Measurements from ENCODE around the gene FNDC11.

Gene FNDC11

DNA sequence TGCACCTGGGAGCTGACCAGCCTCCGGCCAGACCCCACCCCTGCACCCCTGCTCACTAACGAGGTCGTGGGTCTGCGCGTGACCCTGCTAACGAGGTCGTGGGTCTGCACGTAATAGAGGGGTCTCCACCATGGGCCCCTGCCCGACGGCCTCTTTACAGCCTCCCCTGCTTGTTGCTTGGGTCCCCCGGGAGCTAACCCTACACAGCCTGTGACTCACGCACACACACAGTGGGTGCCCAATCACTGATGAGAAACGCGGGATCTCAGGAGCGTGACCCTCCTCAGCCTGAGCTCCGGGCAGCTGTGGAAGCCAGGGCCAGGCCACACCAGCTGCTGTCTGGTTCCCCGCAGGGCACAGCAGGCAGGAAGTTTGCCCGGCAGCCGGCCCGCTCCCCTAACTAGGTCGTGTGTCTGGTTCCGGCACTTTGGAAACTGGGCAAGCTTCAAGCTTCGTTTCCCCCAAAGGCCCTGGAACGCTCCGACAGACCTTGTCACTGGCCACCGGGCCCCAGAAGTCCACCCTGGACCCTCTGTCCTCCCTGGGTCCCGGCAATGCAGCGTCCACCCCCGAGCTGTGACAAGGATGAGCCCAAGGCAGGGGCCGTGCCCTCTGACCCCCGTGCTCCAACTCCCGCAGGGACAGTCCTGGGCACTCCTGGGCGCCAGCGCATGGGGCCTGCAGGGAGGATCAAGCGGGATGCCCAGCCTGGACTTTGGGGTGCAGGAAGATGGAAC lies 17.6 kb upstream of the FNDC11 start:
- Histone ChIP-seq H4K5ac (ENCODE audit: low read length) (no peak overlapping the region), H3K27me3 (ENCODE audit: insufficient read depth, low read length, poor library complexity) (no peaks in the 10 kb centered on the region), H2BK15ac (replicated peaks; ENCODE audit: low read depth) (no peak overlapping the region), H3K4ac (ENCODE audit: low read depth, low read length) (no peak overlapping the region), H2BK5ac (ENCODE audit: low read length) (no peak overlapping the region), H3K18ac (ENCODE audit: low read length) (no peak overlapping the region), H3K79me2 (ENCODE audit: control insufficient read depth, insufficient read depth, low read length) (no peaks in the 10 kb centered on the region), H3K4me1 (ENCODE audit: control insufficient read depth, low read depth, low read length) (no peaks in the 10 kb centered on the region), H3K79me1 (ENCODE audit: low read length) (no peaks in the 10 kb centered on the region), H3K23ac (ENCODE audit: low read length) (no peak overlapping the region), H3K4me2 (ENCODE audit: low read length) (no peak overlapping the region), H3K4me3 (ENCODE audit: low read length) (no peak overlapping the region), H3K9ac (ENCODE audit: low read length) (no peak overlapping the region), H4K8ac (ENCODE audit: low read depth, low read length) (no peak overlapping the region), H2BK120ac (ENCODE audit: low read depth, low read length) (no peak overlapping the region), H2AK5ac (ENCODE audit: low read length) (no peak overlapping the region), H3K27ac (ENCODE audit: low read depth, low read length) (no peak overlapping the region), H3K36me3 (ENCODE audit: control insufficient read depth, insufficient read depth, low read length) (no peaks in the 10 kb centered on the region), H3K56ac (ENCODE audit: low read length) (no peak overlapping the region)
- WGBS (ENCODE audit: extremely low coverage, insufficient coverage, low lambda C conversion rate) = no CpG with 5 or more reads among the region's 35 CpGs
- DNase-seq = no peak

DNA sequence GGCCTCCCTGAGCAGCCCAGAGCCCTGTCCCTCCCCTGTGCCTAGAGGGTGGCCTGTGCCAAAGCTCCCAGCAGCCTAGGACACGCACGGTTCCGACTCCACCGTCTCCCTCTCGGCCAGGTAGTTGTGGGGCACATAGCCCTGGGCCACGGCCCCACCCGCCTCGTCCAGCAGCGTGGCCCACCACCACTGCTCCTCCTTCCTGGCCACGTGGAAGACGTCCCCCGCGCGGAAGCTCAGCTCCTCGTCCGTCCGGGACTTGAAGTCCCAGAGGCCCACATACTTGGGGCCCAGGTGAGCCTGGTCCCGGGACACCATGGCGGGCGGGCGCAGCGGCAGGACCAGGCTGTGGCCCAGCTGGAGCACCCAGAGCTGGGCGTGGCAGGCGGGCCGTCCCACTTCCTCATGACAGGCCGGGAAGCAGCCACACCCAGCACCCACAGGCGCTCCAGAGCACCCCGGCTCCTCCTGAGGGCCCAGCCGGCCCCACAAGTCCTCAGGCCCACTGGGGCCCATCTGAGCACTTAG lies 16.9 kb upstream of the FNDC11 start, which contains the start of gene PTK6:
TSS of gene PTK6 (minus strand) at position 380 of the 528 bp plus-strand sequence. CDS start at position 318, 62 bp downstream.
- H2BK15ac ChIP-seq (replicated peaks; ENCODE audit: low read depth) = no peak within 1 kb of the TSS
- H3K4me1 ChIP-seq (ENCODE audit: control insufficient read depth, low read depth, low read length) = no peaks in the 10 kb centered on the region
- no peak within 1 kb of the TSS for H4K8ac ChIP-seq (ENCODE audit: low read depth, low read length)
- H3K27ac ChIP-seq (ENCODE audit: low read depth, low read length) = no peak within 1 kb of the TSS
- no peak within 1 kb of the TSS for H2AK5ac ChIP-seq (ENCODE audit: low read length)
- peak within 1 kb of the TSS; percentile 83 for H3K56ac ChIP-seq (ENCODE audit: low read length)
- H3K23ac ChIP-seq (ENCODE audit: low read length) = no peak within 1 kb of the TSS
- no peaks in the 10 kb centered on the region for H3K36me3 ChIP-seq (ENCODE audit: control insufficient read depth, insufficient read depth, low read length)
- H3K79me1 ChIP-seq (ENCODE audit: low read length) = no peaks in the 10 kb centered on the region
- no peak within 1 kb of the TSS for H4K5ac ChIP-seq (ENCODE audit: low read length)
- H3K27me3 ChIP-seq (ENCODE audit: insufficient read depth, low read length, poor library complexity) = no peaks in the 10 kb centered on the region
- peak within 1 kb of the TSS; percentile 38 for H3K4me2 ChIP-seq (ENCODE audit: low read length)
- no peak within 1 kb of the TSS for H3K18ac ChIP-seq (ENCODE audit: low read length)
- H3K4me3 ChIP-seq (ENCODE audit: low read length) = no peak within 1 kb of the TSS
- no peak within 1 kb of the TSS for H2BK5ac ChIP-seq (ENCODE audit: low read length)
- no peak for DNase-seq
- WGBS (ENCODE audit: extremely low coverage, insufficient coverage, low lambda C conversion rate) = no CpG with 5 or more reads among the region's 29 CpGs
- no peak within 1 kb of the TSS for H3K4ac ChIP-seq (ENCODE audit: low read depth, low read length)
- peak within 1 kb of the TSS; percentile 71 for H3K9ac ChIP-seq (ENCODE audit: low read length)
- no peak within 1 kb of the TSS for H2BK120ac ChIP-seq (ENCODE audit: low read depth, low read length)
- no peaks in the 10 kb centered on the region for H3K79me2 ChIP-seq (ENCODE audit: control insufficient read depth, insufficient read depth, low read length)

GRCh38 chr20:63537525-63538203 lies 16.3 kb upstream of the FNDC11 start:
- no peak overlapping the region for H3K18ac ChIP-seq (ENCODE audit: low read length)

DNA sequence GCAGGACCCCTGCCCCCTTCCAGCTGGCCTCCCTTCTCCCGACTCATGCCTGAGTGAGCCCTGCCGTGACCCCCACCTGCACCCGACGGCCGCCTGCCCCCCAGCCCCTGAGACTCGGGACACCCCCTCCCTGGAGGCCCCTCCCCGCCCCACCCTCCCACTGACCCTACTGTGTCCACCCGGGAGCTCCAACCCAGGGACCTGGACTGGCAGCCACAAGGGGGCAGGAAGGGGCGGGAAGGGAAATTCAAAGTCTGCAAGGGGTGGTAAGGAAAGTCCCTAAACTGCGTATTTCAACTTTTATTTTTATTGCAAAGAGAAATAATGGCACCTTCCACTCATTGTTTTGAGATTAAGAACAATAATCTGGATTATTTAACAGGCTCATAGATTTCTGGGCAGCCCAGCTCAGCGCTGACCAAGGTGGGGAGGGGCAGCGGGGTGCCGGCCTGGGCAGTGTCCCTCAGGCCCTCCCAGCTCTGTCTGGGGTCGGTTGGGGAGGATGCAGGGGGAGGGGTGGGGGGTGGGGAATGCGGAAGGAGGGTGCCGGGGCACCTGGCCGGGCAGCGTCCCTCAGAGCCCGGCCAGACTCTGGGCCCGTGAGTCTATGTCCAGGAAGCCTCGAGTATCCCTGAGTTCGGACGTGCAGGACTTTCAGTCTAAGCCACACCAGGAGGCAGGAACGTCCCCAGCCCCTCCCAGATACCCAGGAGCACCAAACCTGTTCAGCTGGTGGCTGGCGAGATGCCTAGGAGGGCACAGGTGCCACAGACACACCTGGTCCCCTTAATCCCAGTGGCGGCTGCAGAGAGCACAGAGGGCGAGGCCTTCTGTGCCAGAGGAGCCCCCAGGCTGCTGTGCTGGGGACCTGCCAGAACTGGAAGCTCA lies 15.5 kb upstream of the FNDC11 start:
- H2BK15ac ChIP-seq (replicated peaks; ENCODE audit: low read depth) = no peak overlapping the region
- H3K27me3 ChIP-seq (ENCODE audit: insufficient read depth, low read length, poor library complexity) = no peaks in the 10 kb centered on the region
- H3K79me2 ChIP-seq (ENCODE audit: control insufficient read depth, insufficient read depth, low read length) = no peaks in the 10 kb centered on the region
- H3K18ac ChIP-seq (ENCODE audit: low read length) = no peak overlapping the region
- H3K36me3 ChIP-seq (ENCODE audit: control insufficient read depth, insufficient read depth, low read length) = no peaks in the 10 kb centered on the region
- H3K23ac ChIP-seq (ENCODE audit: low read length) = no peak overlapping the region
- H3K4me2 ChIP-seq (ENCODE audit: low read length) = no peak overlapping the region
- no peak overlapping the region for H4K8ac ChIP-seq (ENCODE audit: low read depth, low read length)
- no peaks in the 10 kb centered on the region for H3K4me1 ChIP-seq (ENCODE audit: control insufficient read depth, low read depth, low read length)
- H2AK5ac ChIP-seq (ENCODE audit: low read length) = no peak overlapping the region
- H3K27ac ChIP-seq (ENCODE audit: low read depth, low read length) = no peak overlapping the region
- no peak overlapping the region for H2BK5ac ChIP-seq (ENCODE audit: low read length)
- no peak overlapping the region for H3K4me3 ChIP-seq (ENCODE audit: low read length)
- peak overlapping the region; percentile 83 for H3K56ac ChIP-seq (ENCODE audit: low read length)
- no CpG with 5 or more reads among the region's 27 CpGs for WGBS (ENCODE audit: extremely low coverage, insufficient coverage, low lambda C conversion rate)
- no peak overlapping the region for H3K4ac ChIP-seq (ENCODE audit: low read depth, low read length)
- no peak overlapping the region for H2BK120ac ChIP-seq (ENCODE audit: low read depth, low read length)
- no peak for DNase-seq
- H3K79me1 ChIP-seq (ENCODE audit: low read length) = no peaks in the 10 kb centered on the region
- no peak overlapping the region for H3K9ac ChIP-seq (ENCODE audit: low read length)
- no peak overlapping the region for H4K5ac ChIP-seq (ENCODE audit: low read length)

More at GRCh38 chr20:63537525-63538203, 16.3 kb upstream of the FNDC11 start:
- Histone ChIP-seq H3K9ac (ENCODE audit: low read length) (peak overlapping the region; percentile 71), H4K5ac (ENCODE audit: low read length) (no peak overlapping the region), H3K27ac (ENCODE audit: low read depth, low read length) (no peak overlapping the region), H3K4me1 (ENCODE audit: control insufficient read depth, low read depth, low read length) (no peaks in the 10 kb centered on the region), H2BK120ac (ENCODE audit: low read depth, low read length) (no peak overlapping the region), H2BK15ac (replicated peaks; ENCODE audit: low read depth) (no peak overlapping the region), H3K4me3 (ENCODE audit: low read length) (no peak overlapping the region), H3K4ac (ENCODE audit: low read depth, low read length) (no peak overlapping the region), H3K27me3 (ENCODE audit: insufficient read depth, low read length, poor library complexity) (no peaks in the 10 kb centered on the region), H3K79me1 (ENCODE audit: low read length) (no peaks in the 10 kb centered on the region), H3K79me2 (ENCODE audit: control insufficient read depth, insufficient read depth, low read length) (no peaks in the 10 kb centered on the region), H3K36me3 (ENCODE audit: control insufficient read depth, insufficient read depth, low read length) (no peaks in the 10 kb centered on the region), H2AK5ac (ENCODE audit: low read length) (no peak overlapping the region), H3K56ac (ENCODE audit: low read length) (peak overlapping the region; percentile 83), H2BK5ac (ENCODE audit: low read length) (no peak overlapping the region), H4K8ac (ENCODE audit: low read depth, low read length) (no peak overlapping the region), H3K4me2 (ENCODE audit: low read length) (peak overlapping the region; percentile 38), H3K23ac (ENCODE audit: low read length) (no peak overlapping the region)
- DNase-seq = peak; percentile 87
- no CpG with 5 or more reads among the region's 34 CpGs for WGBS (ENCODE audit: extremely low coverage, insufficient coverage, low lambda C conversion rate)

GRCh38 chr20:63539092-63539430 lies 14.9 kb upstream of the FNDC11 start:
- H2BK120ac ChIP-seq (ENCODE audit: low read depth, low read length) = no peak overlapping the region
- no peak overlapping the region for H3K23ac ChIP-seq (ENCODE audit: low read length)
- no peak overlapping the region for H3K4ac ChIP-seq (ENCODE audit: low read depth, low read length)
- no peak overlapping the region for H2BK15ac ChIP-seq (replicated peaks; ENCODE audit: low read depth)
- H3K27me3 ChIP-seq (ENCODE audit: insufficient read depth, low read length, poor library complexity) = no peaks in the 10 kb centered on the region
- H3K4me3 ChIP-seq (ENCODE audit: low read length) = no peak overlapping the region
- DNase-seq = no peak
- H3K4me2 ChIP-seq (ENCODE audit: low read length) = no peak overlapping the region
- no peak overlapping the region for H3K56ac ChIP-seq (ENCODE audit: low read length)
- no peak overlapping the region for H3K18ac ChIP-seq (ENCODE audit: low read length)
- H2BK5ac ChIP-seq (ENCODE audit: low read length) = no peak overlapping the region
- H3K79me2 ChIP-seq (ENCODE audit: control insufficient read depth, insufficient read depth, low read length) = no peaks in the 10 kb centered on the region
- no CpG with 5 or more reads among the region's 12 CpGs for WGBS (ENCODE audit: extremely low coverage, insufficient coverage, low lambda C conversion rate)
- H2AK5ac ChIP-seq (ENCODE audit: low read length) = no peak overlapping the region
- no peaks in the 10 kb centered on the region for H3K36me3 ChIP-seq (ENCODE audit: control insufficient read depth, insufficient read depth, low read length)
- no peak overlapping the region for H4K5ac ChIP-seq (ENCODE audit: low read length)
- H3K79me1 ChIP-seq (ENCODE audit: low read length) = no peaks in the 10 kb centered on the region
- no peak overlapping the region for H3K27ac ChIP-seq (ENCODE audit: low read depth, low read length)
- no peak overlapping the region for H4K8ac ChIP-seq (ENCODE audit: low read depth, low read length)
- no peaks in the 10 kb centered on the region for H3K4me1 ChIP-seq (ENCODE audit: control insufficient read depth, low read depth, low read length)
- H3K9ac ChIP-seq (ENCODE audit: low read length) = no peak overlapping the region
